Caco-2 (cell line): ENCODE data around the gene SPATA32. TPM values are rescaled to one million over a fixed set of nuclear protein-coding genes. Genes with fewer than 3 reads are reported as not detected.

Source experiments
- BruUV-seq: library from RNA; stranded (reverse); fragments of 400-500 nt; replicated peaks from 2 replicates; lab custom pipeline; 2021; lab: Mats Ljungman, UMichigan
- CTCF ChIA-PET: fragments of 300-600 bp; sonication (Branson Sonifier 250); formaldehyde crosslinking; loops from one replicate; lab custom pipeline; 2022; ENCODE audit warnings: antibody characterized with exemption; lab: Charles Lee
- POLR2A ChIA-PET: fragments of 300-600 bp; sonication (Branson Sonifier 250); formaldehyde crosslinking; loops from one replicate; lab custom pipeline; 2022; ENCODE audit warnings: antibody characterized with exemption; lab: Charles Lee
- DNase-seq, 2 experiments: peaks; one replicate each; pipeline versions ENCODE4 v3.0.0 to v3.0.0-alpha.2; 2020 to 2022
- H3K27me3 ChIP-seq: replicated peaks from 2 replicates; pipeline ENCODE4 v1.6.0; 2011; ENCODE audit warnings: low read length; ENCODE audit not compliant: control insufficient read depth, insufficient read depth
- H3K36me3 ChIP-seq: 2 replicates; pipeline ENCODE4 v1.5.1; 2011; ENCODE audit warnings: low read length; ENCODE audit not compliant: control insufficient read depth, insufficient read depth
- H3K4me1 ChIP-seq: fragments of 250-450 bp; sonication (Bioruptor Pico); 2 replicates; pipeline ENCODE4 v1.5.1; 2020; ENCODE audit warnings: mild to moderate bottlenecking
- H3K4me3 ChIP-seq: 2 replicates; pipeline ENCODE4 v1.5.1; 2011; ENCODE audit warnings: low read depth, mild to moderate bottlenecking, control low read depth, low read length
- H3K9me3 ChIP-seq: fragments of 250-450 bp; sonication (Bioruptor Pico); 2 replicates; pipeline ENCODE4 v1.5.1; 2020; ENCODE audit warnings: mild to moderate bottlenecking, moderate library complexity
- H3K27ac Mint-ChIP-seq: one replicate; pipeline ENCODE4 v1.8.0; 2022; ENCODE audit warnings: mixed read lengths; ENCODE audit not compliant: unreplicated experiment
- H3K27me3 Mint-ChIP-seq: one replicate; pipeline ENCODE4 v1.8.0; 2022; ENCODE audit warnings: mixed read lengths; ENCODE audit not compliant: insufficient read depth, unreplicated experiment
- H3K36me3 Mint-ChIP-seq: one replicate; pipeline ENCODE4 v1.8.0; 2022; ENCODE audit warnings: mild to moderate bottlenecking, mixed read lengths; ENCODE audit not compliant: insufficient read depth, unreplicated experiment
- H3K4me1 Mint-ChIP-seq: one replicate; pipeline ENCODE4 v1.8.0; 2022; ENCODE audit warnings: low read depth, mixed read lengths; ENCODE audit not compliant: unreplicated experiment
- H3K4me3 Mint-ChIP-seq: one replicate; pipeline ENCODE4 v1.8.0; 2022; ENCODE audit warnings: mild to moderate bottlenecking, moderate library complexity, mixed read lengths; ENCODE audit not compliant: unreplicated experiment
- H3K9me3 Mint-ChIP-seq: one replicate; pipeline ENCODE4 v1.8.0; 2022; ENCODE audit warnings: mixed read lengths; ENCODE audit not compliant: unreplicated experiment
- intact Hi-C: fragments of 100-400 bp; cut with micrococcal nuclease; formaldehyde crosslinking; loops from one replicate; pipeline ENCODE4 v1.10.0; 2022; ENCODE audit not compliant: unreplicated experiment
- total RNA-seq: library from RNA; stranded (reverse); gene quantifications from 2 replicates; pipeline ENCODE4 v1.2.3, GENCODE V29; 2022
- TF ChIP-seq, protein P1 (sequence below), 2 experiments: fragments of 200-600 bp in 1 of 2; IDR thresholded peaks; 1 replicate in 1 of 2; 2 replicates in 1 of 2; pipeline versions ENCODE4 v1.5.1 to v1.8.0; 2011 to 2022; ENCODE audit warnings: antibody characterized with exemption in 1 of 2, control low read depth in 1 of 2, inconsistent platforms in 1 of 2, low read depth in 1 of 2, low read length in 1 of 2, mild to moderate bottlenecking in 1 of 2, moderate library complexity in 1 of 2; ENCODE audit not compliant: insufficient read depth in 1 of 2, severe bottlenecking in 1 of 2, unreplicated experiment in 1 of 2

SPATA32 gene
- total RNA-seq, 1 experiment from 2014 or later: not detected

- H3K36me3 Mint-ChIP-seq: peaks cover 37% of the 10 kb centered on the region
- intact Hi-C loops: no loop called here
- H3K4me1 Mint-ChIP-seq: no peaks in the 10 kb centered on the region
- no peaks in the 10 kb centered on the region for H3K27me3 ChIP-seq
- peaks cover 4% of the 10 kb centered on the region for H3K36me3 ChIP-seq
- H3K4me1 ChIP-seq: peaks cover 11% of the 10 kb centered on the region
- no peaks in the 10 kb centered on the region for H3K27me3 Mint-ChIP-seq
- DNase-seq: peak in 1 of 2 experiments; percentile 33
- TF ChIP-seq, protein P1, sequence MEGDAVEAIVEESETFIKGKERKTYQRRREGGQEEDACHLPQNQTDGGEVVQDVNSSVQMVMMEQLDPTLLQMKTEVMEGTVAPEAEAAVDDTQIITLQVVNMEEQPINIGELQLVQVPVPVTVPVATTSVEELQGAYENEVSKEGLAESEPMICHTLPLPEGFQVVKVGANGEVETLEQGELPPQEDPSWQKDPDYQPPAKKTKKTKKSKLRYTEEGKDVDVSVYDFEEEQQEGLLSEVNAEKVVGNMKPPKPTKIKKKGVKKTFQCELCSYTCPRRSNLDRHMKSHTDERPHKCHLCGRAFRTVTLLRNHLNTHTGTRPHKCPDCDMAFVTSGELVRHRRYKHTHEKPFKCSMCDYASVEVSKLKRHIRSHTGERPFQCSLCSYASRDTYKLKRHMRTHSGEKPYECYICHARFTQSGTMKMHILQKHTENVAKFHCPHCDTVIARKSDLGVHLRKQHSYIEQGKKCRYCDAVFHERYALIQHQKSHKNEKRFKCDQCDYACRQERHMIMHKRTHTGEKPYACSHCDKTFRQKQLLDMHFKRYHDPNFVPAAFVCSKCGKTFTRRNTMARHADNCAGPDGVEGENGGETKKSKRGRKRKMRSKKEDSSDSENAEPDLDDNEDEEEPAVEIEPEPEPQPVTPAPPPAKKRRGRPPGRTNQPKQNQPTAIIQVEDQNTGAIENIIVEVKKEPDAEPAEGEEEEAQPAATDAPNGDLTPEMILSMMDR (IDR thresholded peaks at IDR 0.05; ENCODE audit: insufficient read depth in 1 of 2, low read depth in 1 of 2, low read length in 1 of 2, severe bottlenecking in 1 of 2, unreplicated experiment in 1 of 2): no peak
- POLR2A ChIA-PET: no interaction called here
- H3K9me3 ChIP-seq: no peaks in the 10 kb centered on the region
- H3K4me3 ChIP-seq: no peak overlapping the region
- CTCF ChIA-PET: interaction anchor here (0.6 to 1.6 kb wide), 3 partner anchors 32 to 149 kb away, joined by 3 to 7 read pairs (median 4); partner anchors contain the start of genes ACBD4 and MAP3K14
- no peaks in the 10 kb centered on the region for H3K9me3 Mint-ChIP-seq
- no peak overlapping the region for H3K27ac Mint-ChIP-seq
- BruUV-seq: no TSS peak
- no peak overlapping the region for H3K4me3 Mint-ChIP-seq
Observed at GRCh38 chr17:45284176-45285140, 22.6 kb upstream of the SPATA32 start.

GRCh38 chr17:45283711-45284110, 21.8 kb upstream of the SPATA32 start:
- Histone ChIP-seq H3K36me3 (peaks cover 4% of the 10 kb centered on the region), H3K4me1 (peaks cover 10% of the 10 kb centered on the region), H3K4me3 (no peak overlapping the region), H3K27me3 (no peaks in the 10 kb centered on the region), H3K9me3 (no peaks in the 10 kb centered on the region)
- intact Hi-C loops: no loop called here
- BruUV-seq: no TSS peak
- TF ChIP-seq, protein P1 (IDR thresholded peaks at IDR 0.05; ENCODE audit: insufficient read depth in 1 of 2, low read depth in 1 of 2, low read length in 1 of 2, severe bottlenecking in 1 of 2, unreplicated experiment in 1 of 2): no peak
- no peaks in the 10 kb centered on the region for H3K4me1 Mint-ChIP-seq
- no peak for DNase-seq
- ChIA-PET POLR2A (no interaction called here), CTCF (interaction anchor here (0.6 to 1.6 kb wide), 2 partner anchors 33 to 36 kb away, joined by 3 to 7 read pairs; partner anchors contain the start of gene MAP3K14)
- no peak overlapping the region for H3K27ac Mint-ChIP-seq
- peaks cover 41% of the 10 kb centered on the region for H3K36me3 Mint-ChIP-seq
- H3K27me3 Mint-ChIP-seq: no peaks in the 10 kb centered on the region
- H3K9me3 Mint-ChIP-seq: no peaks in the 10 kb centered on the region
- H3K4me3 Mint-ChIP-seq: no peak overlapping the region
